DND-41 (cell line): ENCODE results near the gene PYGO1.
"Not testable (repeated sequence)": the region's sequence is repeated elsewhere in the genome, so short reads cannot be mapped to it uniquely, and the experiment has no call there.

Experiments used
- ATAC-seq: fragments of 200-7000 bp; cut with Tn5 transposase; 3 replicates; pipeline ENCODE4 v1.9.1; 2021; ENCODE audit warnings: low read depth; ENCODE audit not compliant: insufficient read depth
- DNase-seq: peaks from one replicate; pipeline ENCODE4 v3.0.0-alpha.2; 2020
- H2AFZ ChIP-seq: 2 replicates; pipeline ENCODE4 v1.6.0; 2012; ENCODE audit warnings: low read depth, low read length
- H3K27ac ChIP-seq: 2 replicates; pipeline ENCODE4 v1.5.1; 2012; ENCODE audit warnings: low read length, inconsistent platforms
- H3K27me3 ChIP-seq: fragments of 200-600 bp; sonication (generic); 2 replicates; pipeline ENCODE4 v1.6.0; 2012; ENCODE audit warnings: low read length, mild to moderate bottlenecking, inconsistent platforms; ENCODE audit not compliant: insufficient read depth, poor library complexity
- H3K36me3 ChIP-seq: 2 replicates; pipeline ENCODE4 v1.5.1; 2012; ENCODE audit warnings: low read length, inconsistent platforms; ENCODE audit not compliant: insufficient read depth
- H3K4me1 ChIP-seq: 2 replicates; pipeline ENCODE4 v1.5.1; 2012; ENCODE audit warnings: mild to moderate bottlenecking, low read length; ENCODE audit not compliant: insufficient read depth
- H3K4me2 ChIP-seq: 2 replicates; pipeline ENCODE4 v1.6.0; 2012; ENCODE audit warnings: mild to moderate bottlenecking, moderate library complexity, low read length, inconsistent platforms; ENCODE audit not compliant: insufficient read depth
- H3K4me3 ChIP-seq, 2 experiments: fragments of 200-600 bp in 1 of 2; shearing (Covaris generic) in 1 of 2; 2 replicates each; pipeline ENCODE4 v1.5.1; 2012 to 2016; ENCODE audit warnings: inconsistent platforms in 2 of 2, low read length in 2 of 2, mild to moderate bottlenecking in 2 of 2, low read depth in 1 of 2, moderate library complexity in 1 of 2
- H3K79me2 ChIP-seq: 2 replicates; pipeline ENCODE4 v1.6.0; 2012; ENCODE audit warnings: low read length, inconsistent platforms; ENCODE audit not compliant: insufficient read depth
- H3K9ac ChIP-seq: 2 replicates; pipeline ENCODE4 v1.6.0; 2012; ENCODE audit warnings: low read depth, mild to moderate bottlenecking, inconsistent platforms, low read length, moderate library complexity
- H3K9me3 ChIP-seq: 2 replicates; pipeline ENCODE4 v1.5.1; 2012; ENCODE audit warnings: low read length, moderate library complexity, mild to moderate bottlenecking, inconsistent platforms; ENCODE audit not compliant: insufficient read depth, severe bottlenecking
- H4K20me1 ChIP-seq: 2 replicates; pipeline ENCODE4 v1.6.0; 2012; ENCODE audit warnings: low read length; ENCODE audit not compliant: insufficient read depth
- EZH2 ChIP-seq: IDR thresholded peaks from 3 replicates; pipeline ENCODE4 v1.6.1; 2012; ENCODE audit warnings: borderline replicate concordance, low read depth, mild to moderate bottlenecking, moderate library complexity, low read length, inconsistent platforms; ENCODE audit not compliant: severe bottlenecking
- TF ChIP-seq, protein P1 (sequence below): IDR thresholded peaks from 2 replicates; pipeline ENCODE4 v1.5.1; 2012; ENCODE audit warnings: borderline replicate concordance, low read length, moderate library complexity, mild to moderate bottlenecking; ENCODE audit not compliant: poor library complexity, severe bottlenecking; ENCODE audit errors: extremely low read depth

PYGO1 gene

DNA sequence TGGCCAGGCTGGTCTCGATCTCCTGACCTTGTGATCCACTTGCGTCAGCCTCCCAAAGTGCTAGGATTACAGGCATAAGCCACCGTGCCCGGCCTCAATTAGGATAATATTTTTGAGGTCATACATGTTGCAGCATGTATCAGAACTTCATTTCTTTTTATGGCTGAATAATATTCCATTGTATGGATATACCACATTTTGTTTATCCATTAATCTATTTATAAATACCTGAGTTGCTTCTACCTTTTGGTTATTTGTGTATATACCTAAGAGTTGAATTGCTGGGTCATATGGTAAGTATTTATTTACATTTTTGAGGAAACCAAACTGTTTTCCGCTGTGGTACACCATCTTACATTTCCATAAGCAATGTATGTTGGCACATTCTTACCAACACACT, 18.1 kb upstream of the PYGO1 start:
- Histone ChIP-seq H2AFZ (no peak overlapping the region), H3K4me2 (no peak overlapping the region), H3K4me3 (no peak overlapping the region), H3K9ac (no peak overlapping the region), H3K27ac (no peak overlapping the region), H3K9me3 (no peaks in the 10 kb centered on the region), H3K79me2 (no peaks in the 10 kb centered on the region), H3K27me3 (no peaks in the 10 kb centered on the region), H4K20me1 (no peaks in the 10 kb centered on the region), H3K4me1 (no peaks in the 10 kb centered on the region), H3K36me3 (no peaks in the 10 kb centered on the region)
- ATAC-seq (no peak), DNase-seq (no peak)
- TF ChIP-seq, protein P1, sequence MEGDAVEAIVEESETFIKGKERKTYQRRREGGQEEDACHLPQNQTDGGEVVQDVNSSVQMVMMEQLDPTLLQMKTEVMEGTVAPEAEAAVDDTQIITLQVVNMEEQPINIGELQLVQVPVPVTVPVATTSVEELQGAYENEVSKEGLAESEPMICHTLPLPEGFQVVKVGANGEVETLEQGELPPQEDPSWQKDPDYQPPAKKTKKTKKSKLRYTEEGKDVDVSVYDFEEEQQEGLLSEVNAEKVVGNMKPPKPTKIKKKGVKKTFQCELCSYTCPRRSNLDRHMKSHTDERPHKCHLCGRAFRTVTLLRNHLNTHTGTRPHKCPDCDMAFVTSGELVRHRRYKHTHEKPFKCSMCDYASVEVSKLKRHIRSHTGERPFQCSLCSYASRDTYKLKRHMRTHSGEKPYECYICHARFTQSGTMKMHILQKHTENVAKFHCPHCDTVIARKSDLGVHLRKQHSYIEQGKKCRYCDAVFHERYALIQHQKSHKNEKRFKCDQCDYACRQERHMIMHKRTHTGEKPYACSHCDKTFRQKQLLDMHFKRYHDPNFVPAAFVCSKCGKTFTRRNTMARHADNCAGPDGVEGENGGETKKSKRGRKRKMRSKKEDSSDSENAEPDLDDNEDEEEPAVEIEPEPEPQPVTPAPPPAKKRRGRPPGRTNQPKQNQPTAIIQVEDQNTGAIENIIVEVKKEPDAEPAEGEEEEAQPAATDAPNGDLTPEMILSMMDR: no peak
- no peak for TF ChIP-seq EZH2

DNA sequence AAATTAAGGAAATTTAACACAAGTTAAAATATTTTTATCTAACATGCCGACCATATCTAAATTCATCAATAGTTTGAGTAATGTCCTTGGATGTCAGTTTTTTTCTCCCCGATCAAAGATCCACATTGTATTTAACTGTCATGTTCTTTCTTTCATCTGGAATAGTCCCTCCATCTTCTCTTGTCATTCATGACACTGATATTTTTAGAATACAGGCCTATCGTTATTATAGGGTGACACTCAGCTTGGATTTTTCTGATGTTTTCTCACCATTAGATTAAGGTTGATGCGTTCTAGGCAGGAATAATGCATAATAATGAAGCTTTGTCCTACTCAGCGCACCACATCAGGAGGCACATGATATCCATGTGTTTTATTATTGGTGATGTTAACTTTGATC, 13.2 kb upstream of the PYGO1 start:
- ATAC-seq (no peak), DNase-seq (no peak)
- TF ChIP-seq, protein P1: no peak
- no peak for TF ChIP-seq EZH2
- Histone ChIP-seq H4K20me1 (no peaks in the 10 kb centered on the region), H2AFZ (no peak overlapping the region), H3K9me3 (no peaks in the 10 kb centered on the region), H3K27me3 (no peaks in the 10 kb centered on the region), H3K27ac (no peak overlapping the region), H3K4me2 (no peak overlapping the region), H3K4me1 (no peaks in the 10 kb centered on the region), H3K4me3 (no peak overlapping the region), H3K9ac (no peak overlapping the region), H3K36me3 (no peaks in the 10 kb centered on the region), H3K79me2 (no peaks in the 10 kb centered on the region)

DNA sequence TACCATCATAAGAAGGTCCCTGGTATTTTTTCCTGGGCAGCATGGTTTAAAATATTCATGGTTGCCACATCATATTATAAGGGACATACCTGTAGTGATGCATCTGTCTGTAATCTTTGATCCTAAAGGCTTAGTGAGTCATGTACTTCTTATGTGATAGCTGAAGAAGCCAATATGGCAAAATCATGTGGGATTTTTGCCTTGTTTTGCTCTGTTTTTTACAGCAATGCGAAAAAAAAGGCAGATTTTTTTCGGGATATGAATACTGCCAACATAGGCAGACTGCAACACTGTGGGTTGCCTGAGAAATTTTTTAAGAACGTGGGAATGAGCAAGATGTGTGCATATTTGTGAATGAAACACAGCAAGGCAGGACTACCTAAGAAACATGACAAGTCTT, 11.3 kb upstream of the PYGO1 start:
- ATAC-seq (no peak), DNase-seq (no peak)
- Histone ChIP-seq H3K36me3 (no peaks in the 10 kb centered on the region), H3K27ac (no peak overlapping the region), H3K27me3 (no peaks in the 10 kb centered on the region), H3K79me2 (no peaks in the 10 kb centered on the region), H3K9ac (no peak overlapping the region), H3K4me2 (no peak overlapping the region), H4K20me1 (no peaks in the 10 kb centered on the region), H3K9me3 (no peaks in the 10 kb centered on the region), H3K4me1 (no peaks in the 10 kb centered on the region), H2AFZ (no peak overlapping the region), H3K4me3 (no peak overlapping the region)
- TF ChIP-seq EZH2: no peak

DNA sequence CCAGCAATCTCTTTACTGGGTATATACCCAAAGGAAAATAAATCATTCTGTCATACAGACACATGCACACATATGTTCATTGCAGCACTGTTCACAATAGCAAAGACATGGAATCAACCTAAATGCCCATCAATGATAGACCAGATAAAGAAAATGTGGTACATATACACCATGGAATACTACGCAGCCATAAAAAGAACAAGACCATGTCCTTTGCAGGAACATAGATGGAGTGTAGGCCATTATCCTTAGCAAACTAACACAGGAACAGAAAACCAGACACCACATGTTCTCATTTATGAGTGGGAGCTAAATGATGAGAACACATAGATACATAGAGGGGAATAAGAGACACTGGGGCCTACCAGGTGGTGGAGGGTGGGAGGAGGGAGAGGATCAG, 4.9 kb upstream of the PYGO1 start:
- not testable (repeated sequence) for H3K9ac ChIP-seq, H3K4me3 ChIP-seq, ATAC-seq

More for the DNA sequence above, 4.9 kb upstream of the PYGO1 start:
- DNase-seq, H2AFZ ChIP-seq, H3K27me3 ChIP-seq, H3K27ac ChIP-seq, H3K4me1 ChIP-seq, H3K9me3 ChIP-seq, H4K20me1 ChIP-seq, H3K79me2 ChIP-seq, H3K4me2 ChIP-seq, H3K36me3 ChIP-seq: not testable (repeated sequence)
